ENCODE measurements around the gene KCNK1.
"Not testable (repeated sequence)": the region's sequence is repeated elsewhere in the genome, so short reads cannot be mapped to it uniquely, and the experiment has no call there.

KCNK1 gene

GRCh38 chr1:233605205-233605604 is 8.7 kb upstream of the KCNK1 start:
- DNase-seq (ENCODE audit: low read depth, low spot score), result no peak
- in situ Hi-C loops (cut with HindIII; ENCODE audit: low sequenced_read_pairs), result no loop called here
- H3K4me3 ChIP-seq (ENCODE audit: low read depth, low read length), result no peak overlapping the region
- no peak for TF ChIP-seq CTCF (IDR thresholded peaks at IDR 0.05; ENCODE audit: low read depth, low read length)

GRCh38 chr1:233606813-233607212 is 7.1 kb upstream of the KCNK1 start:
- TF ChIP-seq CTCF (IDR thresholded peaks at IDR 0.05; ENCODE audit: low read depth, low read length), result no peak
- in situ Hi-C loops (cut with HindIII; ENCODE audit: low sequenced_read_pairs), result no loop called here

GRCh38 chr1:233607252-233608119 is 6.4 kb upstream of the KCNK1 start:
- DNase-seq (ENCODE audit: low read depth, low spot score), result no peak
- in situ Hi-C loops (cut with HindIII; ENCODE audit: low sequenced_read_pairs), result no loop called here
- H3K4me3 ChIP-seq (ENCODE audit: low read depth, low read length), result no peak overlapping the region
- no peak for TF ChIP-seq CTCF (IDR thresholded peaks at IDR 0.05; ENCODE audit: low read depth, low read length)

More at GRCh38 chr1:233606813-233607212, 7.1 kb upstream of the KCNK1 start:
- H3K4me3 ChIP-seq (ENCODE audit: low read depth, low read length), result no peak overlapping the region
- DNase-seq (ENCODE audit: low read depth, low spot score), result no peak

GRCh38 chr1:233608988-233609387 is 4.9 kb upstream of the KCNK1 start:
- in situ Hi-C loops (cut with HindIII; ENCODE audit: low sequenced_read_pairs), result no loop called here
- no peak for DNase-seq (ENCODE audit: low read depth, low spot score)
- no peak overlapping the region for H3K4me3 ChIP-seq (ENCODE audit: low read depth, low read length)
- TF ChIP-seq CTCF (IDR thresholded peaks at IDR 0.05; ENCODE audit: low read depth, low read length), result no peak

- TF ChIP-seq CTCF (IDR thresholded peaks at IDR 0.05; ENCODE audit: low read depth, low read length), result no peak
- no peak overlapping the region for H3K4me3 ChIP-seq (ENCODE audit: low read depth, low read length)
- no peak for DNase-seq (ENCODE audit: low read depth, low spot score)
- in situ Hi-C loops (cut with HindIII; ENCODE audit: low sequenced_read_pairs), result no loop called here
Measured at GRCh38 chr1:233609926-233610325, 4.0 kb upstream of the KCNK1 start.

- DNase-seq (ENCODE audit: low read depth, low spot score), result no peak
- TF ChIP-seq CTCF (IDR thresholded peaks at IDR 0.05; ENCODE audit: low read depth, low read length), result no peak
- H3K4me3 ChIP-seq (ENCODE audit: low read depth, low read length), result no peak overlapping the region
- in situ Hi-C loops (cut with HindIII; ENCODE audit: low sequenced_read_pairs), result no loop called here
Measured at GRCh38 chr1:233610628-233611027, 3.3 kb upstream of the KCNK1 start.

- DNase-seq (ENCODE audit: low read depth, low spot score); in situ Hi-C loops (cut with HindIII; ENCODE audit: low sequenced_read_pairs); H3K4me3 ChIP-seq (ENCODE audit: low read depth, low read length): not testable (repeated sequence)
Measured at GRCh38 chr1:233611363-233611762, 2.5 kb upstream of the KCNK1 start.
